Upper lobe of left lung (tissue), 4 donors: ENCODE measurements around the gene CARD10.

Experiments used
- POLR2AphosphoS5 ChIP-seq, 2 donors: sonication (generic); formaldehyde crosslinking; IDR thresholded peaks; one replicate each; pipeline ENCODE4 v1.5.1; 2017; ENCODE audit warnings: antibody characterized with exemption in 2 of 2
- TF ChIP-seq, protein P1 (sequence below), 6 experiments: fragments of 450-650 bp in 4 of 6; fragments of 200-600 bp in 2 of 6; sonication (generic) in 2 of 6; IDR thresholded peaks; one replicate each; pipeline ENCODE4 v1.5.1; 2016 to 2019; ENCODE audit warnings: antibody characterized with exemption in 6 of 6

DNA sequence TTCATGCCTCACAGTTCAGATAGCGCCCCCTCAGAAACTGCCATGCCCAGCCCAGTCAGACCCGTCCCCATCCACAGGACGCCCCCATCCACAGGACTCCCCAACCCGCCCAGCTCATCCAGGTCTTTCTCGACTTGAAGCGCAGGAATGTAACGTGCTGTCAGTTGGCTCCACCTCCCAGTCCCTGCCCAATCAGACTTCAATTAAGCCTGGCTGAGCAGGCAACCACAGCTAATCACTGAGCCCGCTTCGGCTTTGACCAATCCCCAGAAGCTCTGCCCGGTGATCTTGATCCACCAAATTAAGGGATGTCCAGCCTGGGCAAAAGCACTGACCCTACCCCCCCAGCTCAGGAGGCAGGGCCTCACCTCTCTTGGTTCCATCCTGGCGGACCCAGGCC lies 22.6 kb downstream of the CARD10 start:
- TF ChIP-seq, protein P1, sequence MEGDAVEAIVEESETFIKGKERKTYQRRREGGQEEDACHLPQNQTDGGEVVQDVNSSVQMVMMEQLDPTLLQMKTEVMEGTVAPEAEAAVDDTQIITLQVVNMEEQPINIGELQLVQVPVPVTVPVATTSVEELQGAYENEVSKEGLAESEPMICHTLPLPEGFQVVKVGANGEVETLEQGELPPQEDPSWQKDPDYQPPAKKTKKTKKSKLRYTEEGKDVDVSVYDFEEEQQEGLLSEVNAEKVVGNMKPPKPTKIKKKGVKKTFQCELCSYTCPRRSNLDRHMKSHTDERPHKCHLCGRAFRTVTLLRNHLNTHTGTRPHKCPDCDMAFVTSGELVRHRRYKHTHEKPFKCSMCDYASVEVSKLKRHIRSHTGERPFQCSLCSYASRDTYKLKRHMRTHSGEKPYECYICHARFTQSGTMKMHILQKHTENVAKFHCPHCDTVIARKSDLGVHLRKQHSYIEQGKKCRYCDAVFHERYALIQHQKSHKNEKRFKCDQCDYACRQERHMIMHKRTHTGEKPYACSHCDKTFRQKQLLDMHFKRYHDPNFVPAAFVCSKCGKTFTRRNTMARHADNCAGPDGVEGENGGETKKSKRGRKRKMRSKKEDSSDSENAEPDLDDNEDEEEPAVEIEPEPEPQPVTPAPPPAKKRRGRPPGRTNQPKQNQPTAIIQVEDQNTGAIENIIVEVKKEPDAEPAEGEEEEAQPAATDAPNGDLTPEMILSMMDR (IDR thresholded peaks at IDR 0.05): no peak
- no peak for TF ChIP-seq POLR2AphosphoS5 (IDR thresholded peaks at IDR 0.05)
